Activated naive CD4-positive, alpha-beta T cell (primary cell): ENCODE measurements around the gene RTN4RL2.
A peak's percentile ranks its signal among the peaks of the same experiment; 100 is the strongest.

Source experiments
- DNase-seq, 4 experiments: peaks; one replicate each; lab custom pipeline; 2025; lab: John Stamatoyannopoulos, UW

Gene RTN4RL2

GRCh38 chr11:57500515-57500914, 40.2 kb downstream of the RTN4RL2 start:
- DNase-seq, result no peak

GRCh38 chr11:57500926-57501325, 40.6 kb downstream of the RTN4RL2 start:
- DNase-seq, result no peak

- DNase-seq, result no peak
These were observed 41.6 kb downstream of the RTN4RL2 start for GRCh38 chr11:57501953-57502352.

- DNase-seq, result no peak
These were observed 42.0 kb downstream of the RTN4RL2 start for GRCh38 chr11:57502376-57502775.

GRCh38 chr11:57502870-57503269, 42.5 kb downstream of the RTN4RL2 start:
- no peak for DNase-seq

GRCh38 chr11:57504511-57504910, 44.2 kb downstream of the RTN4RL2 start:
- DNase-seq, result no peak

GRCh38 chr11:57506522-57506921, 46.2 kb downstream of the RTN4RL2 start:
- no peak for DNase-seq

GRCh38 chr11:57508341-57509170, 48.2 kb downstream of the RTN4RL2 start:
- DNase-seq, result no peak

GRCh38 chr11:57511741-57512430, 51.6 kb downstream of the RTN4RL2 start:
- DNase-seq, result no peak

GRCh38 chr11:57512646-57513451, 52.5 kb downstream of the RTN4RL2 start:
- DNase-seq, result no peak

GRCh38 chr11:57513452-57513795, 53.1 kb downstream of the RTN4RL2 start:
- no peak for DNase-seq

GRCh38 chr11:57513911-57514537, 53.7 kb downstream of the RTN4RL2 start:
- DNase-seq, result peak in 2 of 4 experiments; percentile 10 to 11

- DNase-seq, result peak in 3 of 4 experiments; percentile 5 to 39 (median 22)
These were observed 54.4 kb downstream of the RTN4RL2 start for GRCh38 chr11:57514538-57515331.

GRCh38 chr11:57515332-57516060, 55.2 kb downstream of the RTN4RL2 start, which contains the start of gene SLC43A1:
Gene SLC43A1, minus strand, starts transcription at chr11:57515702. Its CDS starts 1,591 bp downstream, at chr11:57514111.
- no peak for DNase-seq

- DNase-seq, result no peak
These were observed 55.7 kb downstream of the RTN4RL2 start for GRCh38 chr11:57516061-57516443.

GRCh38 chr11:57521116-57521515, 60.8 kb downstream of the RTN4RL2 start:
- DNase-seq, result no peak

- no peak for DNase-seq
These were observed 63.1 kb downstream of the RTN4RL2 start for GRCh38 chr11:57523419-57523818.
